ENCODE measurements around the gene BLVRA.

BLVRA gene

DNA sequence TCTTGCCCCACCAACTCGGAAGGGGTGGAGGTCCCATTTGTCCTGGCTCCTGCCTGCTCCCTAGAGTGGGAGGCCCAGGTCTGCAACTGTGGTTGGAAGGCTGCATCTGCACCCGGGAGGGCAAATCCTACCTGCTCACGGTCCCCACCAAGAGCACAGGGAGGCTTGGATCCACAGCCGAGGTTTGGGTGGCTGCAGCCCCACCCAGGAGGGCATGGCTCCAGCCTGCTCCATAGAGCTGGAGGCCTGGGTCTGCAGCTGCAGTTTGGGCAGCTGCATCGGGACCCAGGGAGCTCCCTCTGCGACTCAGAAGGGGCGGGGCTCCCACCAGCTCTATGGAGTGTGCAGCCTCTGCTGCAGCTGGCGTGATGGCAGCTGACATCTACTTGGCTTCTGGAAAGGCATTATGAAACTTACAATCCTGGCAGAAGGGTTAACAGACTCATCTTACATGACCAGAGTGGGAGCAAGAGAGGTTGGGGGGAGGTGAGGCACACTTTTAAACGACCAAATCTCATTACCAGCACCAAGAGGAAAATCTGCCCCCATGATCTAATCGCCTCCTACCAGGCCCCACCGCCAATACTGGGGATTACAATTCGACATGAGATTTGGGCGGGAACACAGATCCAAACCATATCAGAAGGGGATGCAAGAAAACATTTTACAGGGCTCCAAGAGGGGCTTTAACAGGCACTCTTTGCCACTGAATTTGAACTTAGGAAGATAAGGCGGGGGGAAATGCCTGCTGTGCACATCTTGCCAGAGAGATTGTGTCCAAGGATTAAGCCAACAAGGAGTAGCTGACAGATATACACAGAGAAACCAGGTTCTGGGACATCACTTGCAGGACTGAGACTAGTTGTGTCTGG, 8.2 kb upstream of the BLVRA start:
- DNase-seq: no peak

GRCh38 chr7:43752411-43752810, 6.1 kb upstream of the BLVRA start:
- no peak for DNase-seq

DNA sequence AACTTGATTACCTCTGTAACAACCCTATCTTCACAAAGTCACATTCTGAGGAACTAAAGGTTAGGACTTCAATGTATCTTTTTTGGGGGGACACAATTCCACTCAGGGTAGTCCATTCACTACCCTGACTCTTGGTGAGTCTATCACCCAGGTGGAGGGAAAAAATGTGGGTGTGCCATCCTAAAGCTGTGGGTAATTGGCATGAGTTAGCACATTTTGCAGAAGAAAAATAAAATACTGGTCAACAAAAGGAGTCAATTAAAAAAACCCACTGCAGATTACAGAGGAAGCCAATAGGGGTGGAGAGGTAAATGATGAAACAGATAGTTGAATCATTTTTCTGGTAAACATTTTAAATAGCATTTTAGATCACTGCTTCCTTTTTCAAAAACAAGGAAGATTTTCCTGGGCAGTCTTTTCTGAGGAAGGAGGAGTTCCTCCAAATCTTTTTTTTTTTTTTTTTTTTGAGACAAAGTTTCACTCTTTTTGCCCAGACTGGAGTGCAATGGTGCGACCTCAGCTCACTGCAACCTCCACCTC, 5.1 kb upstream of the BLVRA start:
- no peak for DNase-seq

DNA sequence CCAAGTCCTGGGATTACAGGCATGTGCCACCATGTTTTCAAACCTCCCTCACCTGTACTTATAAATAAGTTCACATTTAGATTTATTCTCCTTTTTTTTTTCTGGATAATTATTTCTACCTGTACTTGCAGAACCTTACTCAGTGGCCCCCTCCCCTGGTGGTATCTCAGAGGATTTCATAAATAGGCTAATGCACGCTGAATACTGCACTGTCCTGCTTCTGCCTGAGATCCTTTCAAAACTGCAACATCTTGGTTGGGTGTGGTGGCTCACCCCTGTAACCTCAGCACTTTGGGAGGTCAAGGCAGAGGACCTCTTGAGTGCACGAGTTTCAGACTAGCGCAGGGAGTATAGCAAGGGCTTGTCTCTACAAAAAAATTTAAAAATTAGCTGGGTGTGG, 4.6 kb upstream of the BLVRA start:
- DNase-seq: no peak

GRCh38 chr7:43754596-43754995, 3.9 kb upstream of the BLVRA start:
- no peak for DNase-seq

DNA sequence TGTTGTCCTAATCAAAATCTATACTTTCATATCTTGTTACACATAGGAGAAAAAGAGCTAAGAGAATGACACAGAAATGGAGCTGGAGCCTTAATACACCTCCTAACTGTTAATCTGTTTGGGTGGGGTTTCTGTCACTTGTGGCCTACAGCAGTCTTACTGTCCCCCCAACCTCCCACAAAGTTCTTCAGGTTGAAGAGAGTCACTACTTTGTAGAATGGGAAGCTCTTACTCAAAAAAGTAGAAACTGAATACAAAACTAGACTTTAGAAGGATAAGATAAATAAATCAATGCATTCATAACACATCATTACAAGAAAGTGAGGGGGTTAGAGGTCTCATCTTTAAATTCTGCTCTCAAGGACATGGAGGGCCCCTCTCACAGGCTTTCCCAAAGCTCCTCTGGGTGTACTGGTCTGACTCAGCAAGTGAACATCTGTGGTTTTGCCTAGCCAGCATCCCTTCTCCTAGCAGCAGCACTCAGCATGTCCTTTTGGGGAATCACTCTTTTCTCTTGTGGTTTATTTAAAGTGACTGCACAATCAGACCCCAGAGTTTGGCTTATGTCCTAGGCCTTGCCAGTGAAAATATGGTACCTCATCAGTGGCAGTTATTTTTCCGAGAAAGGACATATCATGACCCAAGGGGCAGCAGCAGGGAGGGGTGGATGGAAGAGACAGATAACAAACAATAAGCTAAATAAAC, 2.0 kb upstream of the BLVRA start:
- peak; percentile 44 for DNase-seq

DNA sequence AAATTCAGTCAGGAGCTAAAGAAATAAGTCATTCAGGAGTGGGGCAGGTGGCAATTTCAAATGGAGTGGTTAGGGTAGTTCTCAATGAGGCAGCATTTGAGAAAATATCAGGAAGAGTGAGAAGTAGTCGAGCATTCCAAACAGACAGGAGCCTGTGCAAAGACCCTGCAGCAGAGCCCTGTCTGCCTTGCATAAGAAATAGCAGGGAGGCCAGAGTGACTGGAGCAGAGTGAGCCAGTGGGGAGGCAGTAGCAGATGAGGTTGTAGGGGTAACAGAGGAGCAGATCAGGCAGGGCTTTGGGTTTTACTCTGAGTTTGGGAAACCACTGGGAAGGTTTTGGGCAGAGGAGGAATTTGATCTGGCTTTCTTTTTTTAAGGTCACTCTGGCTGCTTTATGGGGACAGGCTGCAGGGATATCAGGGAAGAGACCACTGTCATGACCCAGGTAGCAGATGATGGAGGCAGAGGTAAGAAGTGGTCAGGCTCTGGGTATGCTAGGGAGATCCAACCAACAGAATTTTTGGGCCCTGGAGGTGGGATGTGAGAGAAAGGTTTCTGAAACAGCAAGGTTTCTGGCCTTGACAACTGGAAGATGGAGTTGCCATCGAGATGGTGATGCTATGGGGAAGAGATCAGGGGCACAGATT, 1.3 kb upstream of the BLVRA start:
- DNase-seq: no peak

DNA sequence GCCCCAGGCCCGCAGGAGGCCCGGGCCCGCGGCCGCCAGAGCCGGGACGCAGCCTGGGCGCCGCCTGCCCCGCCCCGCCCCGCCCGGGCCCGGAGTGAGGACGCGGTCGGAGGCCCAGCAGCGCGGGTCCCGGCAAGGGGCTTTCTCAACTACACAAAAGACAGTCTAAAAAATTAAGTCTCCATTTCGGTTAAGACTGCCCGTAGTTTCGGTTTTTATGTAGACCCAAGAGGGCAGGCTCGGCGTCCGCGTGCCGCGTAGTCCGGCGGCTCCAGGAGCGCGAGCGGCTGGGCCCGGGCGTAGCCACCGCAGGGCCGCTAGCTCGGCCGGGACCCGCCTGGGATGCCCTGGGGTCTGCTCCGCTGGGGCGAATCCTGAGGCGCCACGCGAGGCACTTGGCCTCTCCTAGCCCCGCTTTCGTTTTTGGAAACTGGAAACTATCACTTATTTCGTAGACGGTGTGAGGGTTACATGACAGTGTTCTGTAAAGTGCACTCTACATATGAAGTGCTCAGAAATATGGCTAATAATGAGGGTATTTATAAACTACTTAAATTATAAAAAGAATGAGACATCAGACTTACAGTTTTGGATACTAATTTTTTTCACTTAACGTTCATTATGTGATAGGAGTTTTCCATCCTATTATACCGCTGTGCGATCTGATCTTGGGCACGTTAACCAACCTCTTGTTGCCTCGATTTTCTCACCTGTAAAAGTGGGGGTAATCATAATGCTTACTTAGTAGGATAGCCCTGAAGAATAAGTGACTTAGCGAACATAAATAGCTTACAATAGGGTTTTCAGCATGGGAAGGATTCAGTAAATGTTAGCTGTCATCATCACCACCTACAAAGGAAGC, 573 bp downstream of the BLVRA start:
- DNase-seq: peak; percentile 25

DNA sequence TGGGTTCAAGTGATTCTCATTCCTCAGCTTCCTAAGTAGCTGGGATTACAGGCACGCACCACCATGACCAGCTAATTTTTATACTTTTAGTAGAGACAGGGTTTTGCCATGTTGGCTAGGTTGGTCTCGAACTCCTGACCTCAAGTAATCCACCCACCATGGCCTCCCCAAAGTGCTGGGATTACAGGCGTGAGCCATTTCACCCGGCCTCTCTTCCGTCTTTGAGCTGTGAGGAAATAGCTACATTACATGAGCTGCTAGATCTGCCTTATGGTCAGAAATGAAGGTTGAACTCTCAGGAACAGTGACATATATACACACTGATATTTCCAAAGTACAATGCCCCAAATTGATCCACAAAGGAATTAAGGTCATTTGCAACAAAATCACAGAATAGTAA, 2.4 kb downstream of the BLVRA start:
- no peak for DNase-seq

- no peak for DNase-seq
Observed at GRCh38 chr7:43761382-43761781, 2.9 kb downstream of the BLVRA start.

DNA sequence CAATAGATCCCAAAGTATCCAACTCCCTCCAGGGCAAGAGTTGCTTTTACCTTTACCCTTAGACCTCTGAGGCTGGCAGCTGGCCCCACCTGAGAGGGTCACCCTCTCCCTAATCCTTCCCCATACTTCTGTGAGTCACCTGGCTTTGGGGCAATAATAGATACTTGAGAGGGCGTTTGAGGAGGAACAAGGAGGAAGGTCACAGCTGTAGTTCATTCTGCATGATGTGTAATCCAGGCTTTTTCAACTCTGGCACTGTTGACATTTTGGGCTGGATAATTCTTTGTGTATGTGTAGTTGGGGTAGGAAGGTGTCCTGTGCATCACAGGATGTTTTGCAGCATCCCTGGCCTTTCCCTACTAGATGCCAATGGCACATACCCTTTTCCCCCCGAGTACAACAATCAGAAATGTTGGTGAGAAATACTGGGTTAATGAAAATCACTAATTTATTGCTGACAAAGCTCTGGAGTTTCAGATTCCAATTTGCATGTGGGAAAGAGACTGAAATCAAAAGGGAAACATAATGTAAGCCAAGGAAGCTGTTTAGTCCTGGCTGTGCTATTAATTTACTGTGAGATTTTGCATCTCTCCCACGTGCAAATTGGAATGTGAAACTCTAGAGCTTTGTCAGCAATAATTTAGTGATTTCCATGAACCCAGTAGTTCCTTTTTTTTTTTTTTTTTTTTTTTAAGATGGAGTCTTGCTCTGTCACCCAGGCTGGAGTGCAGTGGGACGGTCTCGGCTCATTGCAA, 3.6 kb downstream of the BLVRA start:
- DNase-seq: no peak

DNA sequence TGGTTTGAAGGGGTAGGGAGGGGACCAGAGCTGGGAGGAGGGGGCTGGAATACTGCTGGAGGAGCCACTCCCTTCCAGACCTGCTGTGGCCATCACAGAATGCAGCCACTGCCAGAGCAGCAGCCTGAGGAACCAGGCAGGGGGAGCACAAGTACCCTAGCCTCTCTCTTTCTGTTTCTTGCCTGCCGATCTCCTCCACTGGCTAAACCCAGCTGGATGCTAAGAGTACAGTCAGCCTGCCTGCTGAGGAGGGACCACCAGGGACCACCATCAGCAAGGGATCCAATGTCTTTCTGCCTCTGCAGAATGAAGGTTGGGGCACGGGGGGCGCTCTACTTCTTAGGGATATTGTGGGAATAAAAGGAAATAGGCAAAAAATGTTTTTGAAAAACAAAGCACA, 4.7 kb downstream of the BLVRA start:
- DNase-seq: no peak

DNA sequence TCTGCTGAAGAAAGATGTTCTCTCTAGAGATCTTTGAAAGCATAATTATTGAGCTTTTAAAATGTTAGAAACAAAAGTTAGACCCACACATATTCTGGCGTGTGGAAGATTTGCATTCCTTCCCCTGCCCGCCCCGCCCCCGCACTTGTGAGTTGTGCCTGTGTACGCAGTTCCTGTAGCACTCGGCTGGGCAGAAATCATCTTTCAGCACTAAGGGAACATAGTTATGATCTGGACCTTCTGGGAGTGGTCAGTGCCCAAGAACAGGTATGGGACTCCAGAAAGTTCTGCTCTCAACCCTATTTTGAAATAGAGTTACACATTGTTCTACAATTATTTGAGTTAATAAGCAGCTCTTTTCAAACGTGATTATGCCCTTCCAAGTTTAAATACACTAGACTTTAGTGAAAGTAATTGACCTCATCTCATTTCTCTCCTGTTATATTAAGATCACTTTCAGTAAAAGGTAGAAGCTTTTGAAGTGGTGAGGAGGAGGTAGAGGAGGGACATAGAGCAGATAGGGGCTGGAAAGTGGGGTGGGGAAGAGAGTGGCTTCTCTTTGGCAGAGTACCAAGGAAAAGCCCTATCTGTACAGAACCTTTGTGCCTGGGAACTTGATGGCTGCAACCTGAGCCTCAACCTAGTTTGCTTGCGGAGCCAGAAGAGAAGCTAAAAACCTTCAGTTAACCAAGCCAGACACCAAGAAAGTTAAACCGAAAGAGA, 5.7 kb downstream of the BLVRA start:
- DNase-seq: peak; percentile 35

DNA sequence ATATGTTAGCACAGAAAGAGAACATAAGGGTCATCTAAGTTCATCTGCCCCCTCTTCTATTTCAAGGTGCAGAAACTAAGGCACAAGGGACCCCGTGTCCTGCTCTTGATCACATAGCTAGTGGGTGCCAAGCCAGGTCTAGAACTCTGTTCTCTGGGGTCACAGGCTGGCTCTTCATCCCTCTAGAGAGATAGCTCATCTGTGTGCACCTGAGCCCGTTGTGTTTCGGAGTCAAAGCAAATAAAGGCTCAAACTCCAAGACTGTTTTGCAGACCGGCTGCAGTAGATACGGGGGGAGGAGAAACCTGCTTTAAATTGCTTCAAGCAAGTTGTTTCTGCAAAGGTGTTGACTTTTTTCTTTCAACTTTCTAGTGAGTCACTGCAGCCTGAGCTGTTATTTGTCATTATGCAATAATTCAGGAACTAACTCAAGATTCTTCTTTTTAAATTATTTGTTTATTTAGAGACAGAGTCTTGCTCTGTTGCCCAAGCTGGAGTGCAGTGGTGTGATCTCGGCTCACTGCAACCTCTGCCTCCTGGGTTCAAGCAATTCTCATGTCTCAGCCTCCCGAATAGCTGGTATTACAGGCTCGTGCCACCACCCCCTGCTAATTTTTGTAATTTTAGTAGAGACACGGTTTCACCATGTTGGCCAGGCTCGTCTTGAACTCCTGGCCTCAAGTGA, 6.5 kb downstream of the BLVRA start:
- DNase-seq: no peak

DNA sequence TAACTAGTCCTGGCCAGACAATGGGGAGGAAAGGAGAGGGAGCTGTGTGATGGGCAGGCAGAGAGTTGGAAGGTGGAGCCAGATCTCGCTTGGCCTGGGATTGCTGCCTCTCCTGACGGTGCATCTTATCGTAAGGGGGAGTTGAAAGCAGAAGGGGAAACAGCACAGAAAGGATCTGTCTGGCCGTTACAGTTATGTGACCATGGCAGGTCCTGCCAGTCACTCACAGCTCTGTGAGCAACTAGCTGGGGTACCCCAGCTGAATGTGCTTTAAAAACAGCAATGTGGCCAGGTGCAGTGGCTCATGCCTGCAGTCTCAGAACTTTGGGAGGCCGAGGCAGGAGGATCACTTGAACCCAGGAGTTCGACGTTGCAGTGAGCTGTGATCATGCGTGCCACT, 8.1 kb downstream of the BLVRA start:
- DNase-seq: no peak

- no peak for DNase-seq
Observed at GRCh38 chr7:43767311-43767710, 8.8 kb downstream of the BLVRA start.

DNA sequence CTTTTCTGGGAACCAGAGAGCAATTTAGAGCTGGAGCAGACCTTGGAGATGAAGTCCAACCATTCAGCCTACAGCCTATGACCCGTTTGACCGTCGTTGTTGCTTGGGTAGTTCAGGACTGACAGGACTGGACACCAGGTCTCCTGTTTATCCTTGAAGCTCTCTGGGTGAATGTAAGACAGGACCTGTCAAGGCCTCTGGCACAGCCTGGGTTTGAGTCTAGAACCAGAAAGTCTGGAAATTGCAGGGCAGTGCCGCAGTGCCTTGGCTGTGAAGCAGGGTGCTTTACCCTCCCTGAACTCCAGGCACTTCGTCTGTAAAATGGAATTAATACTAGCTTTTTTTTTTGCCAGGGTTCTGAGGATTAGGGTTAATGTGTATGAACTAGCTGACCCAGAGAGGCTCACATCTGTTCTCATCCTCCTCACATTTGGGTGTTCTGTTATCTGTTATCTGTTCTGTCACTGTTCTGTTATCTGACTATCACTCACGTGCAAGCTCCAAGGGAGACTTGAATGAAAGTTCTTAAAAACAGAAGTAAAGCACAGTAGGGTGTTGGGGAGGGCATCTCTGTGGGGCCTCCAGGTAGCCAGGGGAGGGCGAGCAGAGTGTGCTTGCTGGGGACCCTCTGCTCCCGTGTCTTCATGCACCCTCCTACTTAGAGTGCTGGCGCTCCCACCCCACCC, 9.9 kb downstream of the BLVRA start:
- no peak for DNase-seq

DNA sequence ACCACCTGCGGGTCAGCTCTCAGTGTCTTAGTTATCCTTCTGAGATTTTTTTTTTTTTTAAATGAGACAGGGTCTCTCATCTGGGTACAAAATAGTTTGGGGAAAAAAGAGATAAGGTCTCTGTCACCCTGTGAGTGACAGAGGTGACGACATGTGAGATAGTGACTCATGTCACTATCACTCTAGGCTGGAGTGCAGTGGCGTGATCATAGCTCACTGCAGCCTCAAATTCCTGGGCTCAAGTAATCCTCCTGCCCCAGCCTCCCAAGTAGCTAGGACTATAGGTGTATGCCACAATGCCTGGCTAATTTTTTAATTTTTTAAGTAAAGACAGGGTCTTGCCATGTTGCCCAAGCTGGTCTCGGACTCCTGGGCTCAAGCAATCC, 10.4 kb downstream of the BLVRA start:
- no peak for DNase-seq

GRCh38 chr7:43769281-43769680, 10.8 kb downstream of the BLVRA start:
- no peak for DNase-seq

Data from stimulated activated CD4-positive, alpha-beta T cell treated with anti-CD3 and anti-CD28 coated beads, Interleukin-1b, Interleukin-23, amount 100 ng/mL, for 48 hours (primary cell).